PC-9 (cell line): ENCODE data around the gene AIG1. TPM values are rescaled to one million over a fixed set of nuclear protein-coding genes. Genes with fewer than 3 reads are reported as not detected.

Source experiments
- BruUV-seq: library from RNA; stranded (reverse); fragments of 400-500 nt; replicated peaks from 2 replicates; lab custom pipeline; 2021; lab: Mats Ljungman, UMichigan
- CTCF ChIA-PET: fragments of 300-600 bp; sonication (Branson Sonifier 250); formaldehyde crosslinking; loops from one replicate; lab custom pipeline; 2022; ENCODE audit warnings: antibody characterized with exemption; lab: Charles Lee
- POLR2A ChIA-PET: fragments of 300-600 bp; sonication (Branson Sonifier 250); formaldehyde crosslinking; loops from one replicate; lab custom pipeline; 2022; ENCODE audit warnings: antibody characterized with exemption; ENCODE audit not compliant: unreplicated experiment; lab: Charles Lee
- DNase-seq, 2 experiments: peaks; one replicate each; pipeline versions ENCODE4 v3.0.0 to v3.0.0-alpha.2; 2015 to 2022; ENCODE audit warnings: mixed read lengths in 1 of 2
- H2AFZ ChIP-seq: fragments of 200-600 bp; sonication (generic); 2 replicates; pipeline ENCODE4 v1.8.1; 2017; ENCODE audit warnings: antibody characterized with exemption
- H3F3A ChIP-seq: fragments of 200-600 bp; sonication (generic); 2 replicates; pipeline ENCODE4 v1.8.1; 2017; ENCODE audit warnings: antibody characterized with exemption, mild to moderate bottlenecking, low read depth; ENCODE audit not compliant: insufficient read depth
- H3K27ac ChIP-seq: fragments of 200-600 bp; sonication (generic); 2 replicates; pipeline ENCODE4 v1.6.1; 2016; ENCODE audit warnings: mixed run types
- H3K27me3 ChIP-seq: fragments of 200-600 bp; sonication (generic); 2 replicates; pipeline ENCODE4 v1.6.1; 2016; ENCODE audit warnings: low read depth, mixed run types; ENCODE audit not compliant: insufficient read depth
- H3K36me3 ChIP-seq: fragments of 200-600 bp; sonication (generic); 2 replicates; pipeline ENCODE4 v1.6.1; 2016; ENCODE audit warnings: low read depth, mixed run types
- H3K4me1 ChIP-seq: fragments of 200-600 bp; sonication (generic); replicated peaks from 2 replicates; pipeline ENCODE4 v1.6.1; 2016; ENCODE audit warnings: mixed run types; ENCODE audit not compliant: insufficient read depth
- H3K4me2 ChIP-seq: fragments of 200-600 bp; sonication (generic); 2 replicates; pipeline ENCODE4 v1.6.1; 2017; ENCODE audit warnings: mixed run types
- H3K4me3 ChIP-seq: fragments of 200-600 bp; sonication (generic); 2 replicates; pipeline ENCODE4 v1.6.1; 2016; ENCODE audit warnings: mixed run types
- H3K79me2 ChIP-seq: fragments of 200-600 bp; sonication (generic); 2 replicates; pipeline ENCODE4 v1.6.1; 2017; ENCODE audit warnings: low read depth, mixed run types
- H3K9me2 ChIP-seq: fragments of 200-600 bp; sonication (generic); 2 replicates; pipeline ENCODE4 v1.8.1; 2017; ENCODE audit warnings: mild to moderate bottlenecking; ENCODE audit not compliant: insufficient read depth
- H3K9me3 ChIP-seq: fragments of 200-600 bp; sonication (generic); 2 replicates; pipeline ENCODE4 v1.8.1; 2016; ENCODE audit warnings: low read depth; ENCODE audit not compliant: insufficient read depth
- H4K20me1 ChIP-seq: fragments of 200-600 bp; sonication (generic); 2 replicates; pipeline ENCODE4 v1.8.1; 2017; ENCODE audit not compliant: insufficient read depth
- CTCF ChIP-seq: fragments of 200-600 bp; sonication (generic); conservative IDR thresholded peaks from 2 replicates; pipeline ENCODE4 v1.6.1; 2017; ENCODE audit warnings: mixed run types, antibody characterized with exemption, mild to moderate bottlenecking, moderate library complexity
- EZH2 ChIP-seq: fragments of 200-600 bp; sonication (generic); IDR thresholded peaks from 2 replicates; pipeline ENCODE4 v1.8.0; 2017; ENCODE audit warnings: antibody characterized with exemption, low read depth
- intact Hi-C: fragments of 100-400 bp; cut with micrococcal nuclease; formaldehyde crosslinking; loops from one replicate; pipeline ENCODE4 v1.10.0; 2022; ENCODE audit not compliant: unreplicated experiment
- total RNA-seq: library from RNA; stranded (reverse); gene quantifications from 2 replicates; pipeline ENCODE4 v1.2.3, GENCODE V29; 2021

The AIG1 gene
- total RNA-seq, 1 experiment from 2014 or later = 37.7 TPM

GRCh38 chr6:143183666-143184065 lies 123.0 kb downstream of the AIG1 start:
- Histone ChIP-seq H3K4me1 (no peaks in the 10 kb centered on the region), H3K9me3 (no peaks in the 10 kb centered on the region), H4K20me1 (no peaks in the 10 kb centered on the region), H3K4me3 (no peak overlapping the region), H3K27me3 (no peaks in the 10 kb centered on the region), H3K9me2 (no peaks in the 10 kb centered on the region), H3K4me2 (no peak overlapping the region), H2AFZ (no peak overlapping the region), H3K27ac (no peak overlapping the region), H3K79me2 (no peaks in the 10 kb centered on the region), H3K36me3 (no peaks in the 10 kb centered on the region), H3F3A (no peaks in the 10 kb centered on the region)
- POLR2A ChIA-PET = no interaction called here
- CTCF ChIA-PET = no interaction called here
- TF ChIP-seq EZH2 (no peak), CTCF (no peak)
- intact Hi-C loops = no loop called here
- no peak for DNase-seq
- no TSS peak for BruUV-seq

DNA sequence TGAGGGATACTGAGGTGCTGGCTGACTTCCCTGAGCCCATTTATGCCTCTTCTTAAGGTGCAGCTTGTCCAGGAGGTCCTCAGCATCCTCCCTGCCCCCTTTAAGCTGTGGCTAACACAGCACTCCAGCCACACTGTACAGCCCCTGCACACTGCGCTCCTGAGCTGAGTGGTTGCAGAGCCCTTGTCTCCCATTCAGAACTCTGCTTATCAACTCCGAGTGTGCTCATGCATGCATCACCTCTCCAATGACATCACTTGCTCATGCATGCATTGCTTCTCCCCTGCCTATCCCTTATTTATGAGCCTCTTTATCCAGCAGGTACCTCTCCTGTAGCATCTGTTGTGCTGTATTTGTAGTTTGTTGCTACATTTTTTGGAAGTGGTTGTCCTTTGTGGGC lies 124.6 kb downstream of the AIG1 start:
- no peaks in the 10 kb centered on the region for H4K20me1 ChIP-seq
- H2AFZ ChIP-seq = no peak overlapping the region
- H3K4me2 ChIP-seq = no peak overlapping the region
- H3K27me3 ChIP-seq = no peaks in the 10 kb centered on the region
- H3K9me2 ChIP-seq = no peaks in the 10 kb centered on the region
- intact Hi-C loops = no loop called here
- ChIA-PET CTCF (no interaction called here), POLR2A (no interaction called here)
- no peak overlapping the region for H3K27ac ChIP-seq
- no peaks in the 10 kb centered on the region for H3K4me1 ChIP-seq
- DNase-seq = no peak
- no peak overlapping the region for H3K4me3 ChIP-seq
- no peaks in the 10 kb centered on the region for H3K9me3 ChIP-seq
- BruUV-seq = no TSS peak
- no peaks in the 10 kb centered on the region for H3F3A ChIP-seq
- H3K79me2 ChIP-seq = no peaks in the 10 kb centered on the region
- TF ChIP-seq CTCF (no peak), EZH2 (no peak)
- no peaks in the 10 kb centered on the region for H3K36me3 ChIP-seq

DNA sequence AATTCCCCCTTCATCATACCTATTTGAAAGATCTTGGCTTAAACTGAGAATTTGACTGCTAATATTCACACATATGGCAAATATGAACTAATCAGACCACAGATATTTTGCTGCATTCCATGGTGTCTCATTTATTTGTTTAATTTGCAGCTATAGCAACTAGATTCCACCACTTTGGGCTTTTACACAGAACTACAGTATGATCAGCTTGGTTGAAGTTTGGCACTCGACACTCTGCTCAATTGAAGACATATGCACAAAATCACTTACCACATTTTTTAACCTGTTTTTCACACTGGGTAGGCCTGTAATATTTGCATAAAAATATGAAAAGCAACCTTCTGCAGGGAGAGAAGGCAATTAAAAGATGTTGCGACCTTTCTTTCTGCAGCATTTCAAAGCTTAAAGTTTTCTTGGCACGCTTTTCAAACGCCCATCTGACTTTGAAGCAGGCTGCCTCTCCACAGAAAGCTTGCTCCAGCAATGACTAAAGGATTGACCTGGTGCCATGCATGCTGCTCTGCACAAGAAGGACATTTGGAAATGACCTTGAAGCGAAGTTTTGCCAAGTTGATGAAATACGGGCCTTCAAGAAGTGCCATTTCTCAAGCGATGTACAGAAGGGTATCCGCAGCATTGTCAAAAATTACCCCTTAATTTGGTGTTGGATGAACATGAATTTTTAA lies 126.7 kb downstream of the AIG1 start:
- H2AFZ ChIP-seq = no peak overlapping the region
- CTCF ChIA-PET = no interaction called here
- no peaks in the 10 kb centered on the region for H3K79me2 ChIP-seq
- TF ChIP-seq EZH2 = no peak
- TF ChIP-seq CTCF = no peak
- intact Hi-C loops = no loop called here
- H3K4me2 ChIP-seq = no peak overlapping the region
- no peak overlapping the region for H3K4me3 ChIP-seq
- no peaks in the 10 kb centered on the region for H3K27me3 ChIP-seq
- BruUV-seq = no TSS peak
- no peaks in the 10 kb centered on the region for H4K20me1 ChIP-seq
- no peaks in the 10 kb centered on the region for H3F3A ChIP-seq
- H3K27ac ChIP-seq = no peak overlapping the region
- no peaks in the 10 kb centered on the region for H3K9me3 ChIP-seq
- POLR2A ChIA-PET = no interaction called here
- DNase-seq = peak in 1 of 2 experiments; percentile 53
- H3K9me2 ChIP-seq = no peaks in the 10 kb centered on the region
- H3K36me3 ChIP-seq = no peaks in the 10 kb centered on the region
- no peaks in the 10 kb centered on the region for H3K4me1 ChIP-seq
